Activated CD4-positive, alpha-beta T cell treated with anti-CD3 and anti-CD28 coated beads, Interleukin-2, amount 50 U/mL, for 4 hours (primary cell): ENCODE measurements around the gene AVPR1A.
"Not testable (repeated sequence)": the region's sequence is repeated elsewhere in the genome, so short reads cannot be mapped to it uniquely, and the experiment has no call there.

Experiments used
- DNase-seq, 2 experiments: peaks; one replicate each; pipeline ENCODE4 v3.0.0-alpha.2; 2020

Gene AVPR1A

DNA sequence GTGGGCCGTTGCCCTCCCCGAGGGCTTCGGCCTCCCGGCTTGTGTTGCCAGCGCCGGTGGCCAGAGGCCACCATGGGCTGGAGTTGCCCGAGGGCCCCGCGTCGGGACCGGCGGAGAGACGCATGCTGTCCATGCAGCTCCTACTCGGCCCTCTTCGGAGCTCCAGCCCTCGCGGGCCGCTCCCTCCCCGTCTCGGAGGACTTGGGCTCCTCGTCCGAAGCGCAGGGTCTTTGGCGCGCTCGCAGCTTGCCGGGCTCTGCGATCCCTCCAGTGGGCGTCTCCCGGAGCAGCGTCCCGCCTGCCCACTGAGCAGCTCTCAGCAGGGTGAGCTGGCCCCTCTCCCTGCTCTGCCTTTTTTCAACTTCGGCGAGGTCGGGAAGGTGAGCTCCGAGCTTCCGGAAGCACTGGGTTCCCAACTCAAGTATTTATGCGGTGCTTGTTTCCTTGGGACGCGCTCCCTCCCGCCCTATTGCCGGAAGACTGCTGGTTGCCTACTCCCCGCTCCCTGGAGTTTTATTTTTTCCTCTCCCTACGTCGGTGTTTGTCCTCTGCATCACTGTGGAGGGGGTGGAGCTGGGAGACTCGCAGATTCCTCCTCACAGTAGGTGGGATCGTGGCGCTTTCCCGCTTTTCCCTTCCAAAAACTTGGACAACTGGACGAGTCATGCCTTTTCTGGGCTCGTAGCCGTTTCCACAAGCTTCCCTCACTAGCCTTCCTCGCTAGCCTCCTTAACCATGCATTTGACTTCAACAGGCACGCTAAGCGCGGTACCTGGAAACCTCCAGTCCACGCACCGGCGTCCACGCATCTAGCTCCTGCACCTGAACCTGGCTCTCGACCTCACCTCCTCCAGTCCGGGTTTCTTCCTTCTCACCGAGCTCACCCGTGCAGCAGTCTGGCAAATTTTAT is at the start of gene AVPR1A:
Gene AVPR1A (minus strand): TSS at position 489 of the 910 bp plus-strand sequence. CDS start 365 bp downstream, at position 124.
- DNase-seq: no peak

GRCh38 chr12:63196168-63196567 is 45.2 kb upstream of the AVPR1A start:
- DNase-seq: no peak

DNA sequence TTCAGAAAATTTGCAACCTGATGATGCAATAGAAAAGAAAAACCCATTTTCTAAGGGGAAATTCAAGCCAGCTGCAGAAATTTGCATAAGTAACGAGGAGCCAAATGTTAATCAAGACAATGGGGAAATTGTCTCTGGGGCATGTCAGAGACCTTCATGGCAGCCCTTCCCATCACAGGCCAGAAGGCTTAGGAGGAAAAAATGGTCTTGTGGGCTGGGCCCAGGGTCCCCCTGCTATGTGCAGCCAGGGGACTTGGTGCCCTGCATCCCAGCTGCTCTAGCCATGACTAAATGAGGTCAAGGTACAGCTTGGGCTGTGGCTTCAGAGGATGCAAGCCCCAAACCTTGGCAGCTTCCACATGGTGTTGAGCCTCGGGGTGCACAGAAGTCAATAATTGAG is 28.2 kb upstream of the AVPR1A start:
- no peak for DNase-seq

- no peak for DNase-seq
Observed at GRCh38 chr12:63170321-63170720, 19.3 kb upstream of the AVPR1A start.

DNA sequence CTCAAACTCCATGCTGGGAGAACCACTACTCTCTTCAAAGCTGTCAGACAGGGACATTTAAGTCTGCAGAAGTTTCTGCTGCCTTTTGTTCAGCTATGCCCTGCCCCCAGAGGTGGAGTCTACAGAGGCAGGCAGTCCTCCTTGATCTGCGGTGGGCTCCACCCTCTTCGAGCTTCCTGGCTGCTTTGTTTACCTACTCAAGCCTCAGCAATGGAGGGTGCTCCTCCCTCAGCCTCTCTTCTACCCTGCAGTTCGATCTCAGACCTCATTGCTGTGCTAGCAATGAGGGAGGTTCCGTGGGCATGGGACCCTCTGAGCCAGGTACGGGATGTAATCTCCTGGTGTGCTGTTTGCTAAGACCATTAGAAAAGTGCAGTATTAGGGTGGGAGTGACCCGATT is 16.7 kb upstream of the AVPR1A start:
- not testable (repeated sequence) for DNase-seq

- no peak for DNase-seq
Observed at GRCh38 chr12:63164911-63165310, 13.9 kb upstream of the AVPR1A start.

DNA sequence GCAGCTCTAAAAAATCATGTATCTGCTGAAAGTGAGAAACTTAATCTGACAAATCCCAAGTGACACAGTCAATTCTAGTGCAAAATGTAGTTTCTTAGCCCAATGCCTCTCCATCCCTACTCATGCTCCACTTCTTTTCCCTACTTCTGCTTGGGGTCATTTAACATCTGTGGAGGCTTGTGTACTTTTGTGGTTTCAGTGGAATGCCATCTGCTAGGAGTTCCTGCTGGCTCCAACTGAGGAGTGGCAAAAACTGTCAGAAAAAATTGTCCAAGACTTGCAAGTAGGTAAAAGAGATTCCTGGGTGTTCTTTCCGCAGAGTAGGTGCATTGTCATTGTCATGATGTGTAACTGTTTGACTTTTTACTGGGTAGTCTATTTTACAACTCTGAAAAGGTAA is 12.5 kb upstream of the AVPR1A start:
- DNase-seq: no peak

- DNase-seq: no peak
Observed at GRCh38 chr12:63155375-63155774, 4.4 kb upstream of the AVPR1A start.

DNA sequence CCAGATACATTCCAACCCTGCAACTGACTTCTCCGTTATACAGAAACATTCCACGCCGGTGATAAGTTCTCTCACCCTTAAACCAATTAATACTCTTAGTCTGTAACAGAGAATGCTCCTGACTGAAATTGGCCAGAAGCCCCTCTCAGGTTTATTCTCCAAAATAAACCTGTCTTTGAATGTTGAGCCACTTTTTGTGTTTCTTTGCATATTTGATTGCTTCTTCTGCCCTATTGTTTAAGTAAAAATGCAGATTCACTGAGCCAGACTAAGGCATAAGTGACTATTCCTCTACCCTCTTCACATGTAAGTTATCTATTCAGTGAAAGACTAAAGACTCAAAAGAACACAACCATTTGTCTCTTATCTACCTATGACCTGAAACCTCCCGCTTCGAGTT is 3.6 kb upstream of the AVPR1A start:
- no peak for DNase-seq

- no peak for DNase-seq
Observed at GRCh38 chr12:63152321-63152700, 1.3 kb upstream of the AVPR1A start.

DNA sequence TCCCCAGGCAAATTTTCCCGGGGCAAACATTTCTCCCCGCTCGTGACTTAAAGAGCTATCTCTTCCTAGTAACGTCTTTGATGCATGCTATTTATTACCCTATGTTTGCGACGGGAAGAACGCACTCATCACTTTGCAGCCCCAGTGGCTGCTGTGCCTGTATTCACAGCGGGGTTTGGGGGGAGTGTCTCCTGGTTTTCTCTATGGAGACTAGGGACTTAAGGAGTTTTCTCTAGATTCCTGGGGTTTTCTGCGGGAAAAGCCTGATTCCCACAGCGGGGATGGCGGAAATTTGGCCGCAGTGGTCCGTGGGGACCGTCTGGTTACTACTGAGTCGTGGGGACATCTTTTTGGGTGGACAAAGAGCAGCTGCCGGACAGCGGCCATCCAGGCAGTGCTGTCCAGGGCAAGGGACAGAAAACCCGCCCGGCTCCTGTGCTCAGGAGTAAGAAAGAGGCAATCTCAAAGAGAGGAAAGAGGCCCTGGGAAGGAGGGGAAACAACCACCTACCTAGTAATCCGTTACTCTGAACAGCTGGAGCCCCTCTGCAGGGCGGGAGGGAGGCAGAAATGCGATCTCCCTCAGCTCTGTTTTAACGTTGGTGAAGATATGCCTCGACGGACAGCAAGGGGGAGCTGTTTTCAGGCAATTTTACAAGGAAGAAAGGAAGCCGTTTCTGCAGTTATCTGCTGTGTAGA is 771 bp upstream of the AVPR1A start:
- DNase-seq: no peak

GRCh38 chr12:63149909-63150712 is 890 bp downstream of the AVPR1A start:
- DNase-seq: no peak

DNA sequence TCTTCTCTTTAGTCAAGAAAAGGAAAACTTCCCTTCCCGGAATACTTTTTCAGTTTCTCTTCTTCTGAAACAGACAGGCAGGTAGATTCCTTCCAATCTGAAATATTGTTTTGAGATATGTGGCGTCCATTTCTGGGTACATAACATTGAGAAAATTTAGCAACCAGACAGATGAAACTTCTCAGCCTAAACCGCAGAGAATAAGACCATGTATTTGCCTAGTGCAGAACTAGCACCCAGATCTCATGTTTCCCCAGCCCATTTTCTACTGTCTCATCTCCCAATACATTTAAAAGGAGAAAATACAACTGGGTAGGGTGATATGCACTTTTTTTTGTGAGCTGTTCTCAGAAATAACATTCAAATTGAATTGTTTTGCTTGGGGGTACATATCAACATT is 6.4 kb downstream of the AVPR1A start:
- DNase-seq: no peak

DNA sequence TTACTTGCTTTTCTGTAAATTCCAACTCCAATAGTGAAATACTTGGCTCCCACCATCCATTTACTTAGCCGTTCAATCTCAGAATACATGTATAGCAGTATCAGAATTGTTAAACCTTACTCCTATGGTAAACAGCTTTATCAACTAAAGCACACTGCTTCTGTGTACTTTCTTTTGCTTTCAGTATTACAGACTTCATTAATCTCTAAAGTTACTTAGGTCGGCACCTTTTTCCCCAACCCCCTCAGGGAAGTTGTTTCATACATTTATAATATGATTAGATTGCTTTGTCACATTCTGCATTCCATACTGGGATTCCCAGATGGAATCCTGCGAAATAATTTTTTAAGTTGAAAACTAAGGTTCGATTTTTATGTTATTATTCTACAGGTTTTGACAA is 12.5 kb downstream of the AVPR1A start:
- no peak for DNase-seq

DNA sequence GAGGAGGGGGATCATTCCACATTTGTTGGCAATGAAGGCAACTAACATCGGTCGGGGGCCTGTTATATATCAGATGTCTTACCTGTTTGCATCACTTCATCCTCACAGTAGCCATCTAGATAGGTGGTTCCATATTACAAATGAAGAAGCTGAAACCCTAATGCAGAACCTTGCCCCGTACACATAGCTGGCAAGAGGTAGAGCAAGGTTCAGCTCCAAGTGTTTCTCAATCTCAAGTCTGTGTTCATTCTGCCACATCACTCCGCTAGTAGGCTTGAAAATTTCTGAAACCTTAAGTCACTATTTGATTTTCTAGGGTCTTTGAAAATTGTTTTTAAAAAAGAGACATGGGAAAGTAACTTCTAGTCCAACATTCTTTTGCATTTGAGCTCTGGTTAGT is 17.0 kb downstream of the AVPR1A start:
- DNase-seq: no peak

- DNase-seq: no peak
Observed at GRCh38 chr12:63132201-63132600, 18.8 kb downstream of the AVPR1A start.

DNA sequence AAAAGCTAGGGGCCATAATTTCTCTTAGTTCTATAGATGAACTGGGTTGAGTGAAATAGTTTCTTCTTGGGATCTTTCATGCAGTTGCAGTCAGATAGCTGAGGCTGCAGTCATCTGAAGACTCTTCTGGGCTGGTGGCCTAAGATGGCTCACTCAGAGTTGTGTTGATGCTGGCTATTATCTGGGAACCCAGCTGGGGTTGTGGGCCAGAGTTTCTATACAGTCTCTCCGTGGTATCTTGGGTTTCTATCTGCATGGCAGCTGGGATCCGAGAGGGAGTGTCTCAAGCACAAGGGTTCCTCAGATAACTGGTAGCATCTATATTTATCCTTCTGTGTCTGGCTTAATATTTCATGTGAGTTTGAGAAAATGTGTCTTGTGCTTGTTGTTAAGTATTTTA is 21.1 kb downstream of the AVPR1A start:
- no peak for DNase-seq

DNA sequence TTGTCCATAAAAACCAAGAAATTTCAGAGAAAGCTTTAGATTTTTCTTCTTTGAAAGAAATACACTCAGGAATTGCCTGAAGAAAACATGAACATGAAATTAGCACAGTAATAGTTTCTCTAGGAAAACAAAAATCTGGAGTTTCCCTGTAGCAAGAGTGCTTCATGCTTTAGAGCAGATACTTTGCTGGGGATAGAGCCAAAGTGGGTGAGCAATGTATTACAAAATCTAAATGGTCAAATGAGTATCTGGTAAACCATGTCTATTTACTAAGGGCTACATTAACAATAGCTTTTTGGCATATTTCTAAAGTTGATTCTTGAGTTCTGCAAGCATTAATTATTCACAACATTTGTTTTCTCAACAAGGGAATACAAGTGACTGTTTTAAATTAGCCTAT is 26.2 kb downstream of the AVPR1A start:
- DNase-seq: no peak

GRCh38 chr12:63103494-63104131 is 47.4 kb downstream of the AVPR1A start:
- DNase-seq: no peak

DNA sequence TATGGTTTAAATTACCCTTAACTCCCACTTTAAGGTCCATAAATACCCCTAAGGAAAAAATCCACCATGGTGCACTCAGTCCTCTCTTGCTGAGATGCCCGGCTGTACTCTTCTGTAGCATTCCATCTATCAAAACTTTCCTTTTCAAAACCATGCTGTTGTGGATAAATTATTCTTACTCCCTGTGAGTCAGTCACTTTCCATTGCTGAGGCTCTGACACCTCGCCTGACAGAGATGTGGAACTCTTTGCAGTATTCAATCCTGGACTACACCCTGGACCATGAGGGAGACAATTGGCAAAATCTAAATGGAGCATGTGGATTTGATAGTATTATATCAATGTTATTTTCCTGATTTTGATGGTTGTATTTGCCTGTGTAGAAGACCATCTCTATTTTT is 49.1 kb downstream of the AVPR1A start:
- no peak for DNase-seq

- DNase-seq: no peak
Observed at GRCh38 chr12:63098851-63099250, 52.1 kb downstream of the AVPR1A start.

DNA sequence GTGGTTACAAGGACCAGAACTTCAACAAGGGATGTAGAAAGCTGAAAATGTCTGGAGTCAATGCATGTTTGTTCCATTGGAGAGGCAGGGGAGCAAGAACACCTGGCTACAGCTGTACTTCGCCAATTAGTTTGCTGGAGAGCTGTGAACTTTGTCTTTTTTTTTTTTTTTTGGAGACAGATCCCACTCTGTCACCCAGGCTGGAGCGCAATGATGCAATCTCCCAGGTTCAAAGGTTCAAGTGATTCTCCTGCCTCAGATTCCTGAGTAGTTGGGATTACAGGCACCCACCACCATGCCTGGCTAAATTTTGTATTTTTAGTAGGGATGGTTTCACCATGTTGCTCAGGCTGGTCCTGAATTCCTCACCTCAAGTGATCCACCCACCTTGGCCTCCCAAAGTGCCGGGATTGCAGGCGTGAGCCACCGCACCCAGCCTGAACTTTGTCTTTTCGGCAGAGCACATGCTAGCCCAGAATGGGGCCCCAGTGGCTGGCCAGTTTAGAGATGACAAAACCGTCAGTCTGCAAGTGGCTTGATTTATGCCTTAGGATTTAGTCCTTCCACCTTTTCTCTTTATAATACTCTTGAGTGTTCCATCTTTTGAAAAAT is 55.5 kb downstream of the AVPR1A start:
- no peak for DNase-seq

GRCh38 chr12:63093711-63094110 is 57.3 kb downstream of the AVPR1A start:
- DNase-seq: no peak
